Right lobe of liver (tissue), 6 donors: ENCODE measurements around the gene PDSS2. TPM values are rescaled to one million over a fixed set of nuclear protein-coding genes. Genes with fewer than 3 reads are reported as not detected.

Experiments used
- ATAC-seq, 4 donors: fragments of 200-7000 bp; cut with Tn5 transposase; one replicate each; pipeline ENCODE4 v1.9.1; 2020; ENCODE audit warnings: mild to moderate bottlenecking in 4 of 4, moderate library complexity in 4 of 4
- DNase-seq, 3 donors: peaks; one replicate each; pipeline ENCODE4 v3.0.0-alpha.2; 2020
- H3K27ac ChIP-seq, 3 donors: fragments of 200-600 bp; one replicate each; pipeline ENCODE4 v1.8.0; 2022
- H3K27me3 ChIP-seq, 2 donors: fragments of 200-600 bp; one replicate each; pipeline ENCODE4 v1.8.0; 2022
- H3K36me3 ChIP-seq, 4 donors: fragments of 200-600 bp; sonication (generic) in 1 of 4; one replicate each; pipeline versions ENCODE4 v1.5.1 to v1.8.0; 2017 to 2022; ENCODE audit warnings: control low read depth in 1 of 4
- H3K4me1 ChIP-seq, 4 donors: fragments of 200-600 bp; sonication (generic) in 1 of 4; one replicate each; pipeline versions ENCODE4 v1.5.1 to v1.8.0; 2017 to 2022; ENCODE audit warnings: control low read depth in 1 of 4
- H3K4me3 ChIP-seq, 3 donors: fragments of 200-600 bp; one replicate each; pipeline ENCODE4 v1.8.0; 2022
- H3K9me3 ChIP-seq, 4 donors: fragments of 200-600 bp; sonication (generic) in 1 of 4; one replicate each; pipeline versions ENCODE4 v1.5.1 to v1.8.0; 2017 to 2022; ENCODE audit warnings: control low read depth in 1 of 4
- POLR2A ChIP-seq: fragments of 450-650 bp; IDR thresholded peaks from one replicate; pipeline ENCODE4 v1.6.1; 2017; ENCODE audit warnings: antibody characterized with exemption, mild to moderate bottlenecking
- WGBS: methylation state at CpG from one replicate; pipeline ENCODE4 v1.1.6; 2018; ENCODE audit warnings: low coverage, low lambda C conversion rate; ENCODE audit not compliant: insufficient coverage; ENCODE audit errors: missing lambda C conversion rate; 5-methylcytosine and 5-hydroxymethylcytosine counted together
- intact Hi-C, 2 donors: fragments of 100-400 bp; cut with DNase I; formaldehyde crosslinking; loops; one replicate each; pipeline versions ENCODE4 v1.11.2 to v1.14.1; 2022
- total RNA-seq, 6 experiments: library from RNA; depleted of rRNA in 2 of 6; stranded (reverse); fragments of >200 nt in 2 of 6; fragmentation: NEBNext Ultra II Directional in 3 of 6; extraction: Animal tissue kit (Norgen Biotek cat#: 25700) in 3 of 6; gene quantifications; one replicate each; pipeline versions ENCODE4 v1.1.0 to v1.2.4, GENCODE V29; 2016 to 2023
- TF ChIP-seq, protein P1 (sequence below), 4 donors: fragments of 200-600 bp in 3 of 4; fragments of 450-650 bp in 1 of 4; IDR thresholded peaks; one replicate each; pipeline versions ENCODE4 v1.5.1 to v1.8.0; 2016 to 2022; ENCODE audit warnings: antibody characterized with exemption in 4 of 4, mild to moderate bottlenecking in 2 of 4
- donor health status: DM: no; HTN: yes; CAD: no.
- donor health status: DM: no; HTN: no; CAD: no.
- donor health status: DM: no; HTN: no; CAD: no.
- donor health status: DM: no; HTN: yes; CAD: no.
- donor health status: DM: no; HTN: yes; CAD: no.

Gene PDSS2
- total RNA-seq, 6 experiments from 2014 or later, result 17.0 to 25.1 (median 19.0) TPM

DNA sequence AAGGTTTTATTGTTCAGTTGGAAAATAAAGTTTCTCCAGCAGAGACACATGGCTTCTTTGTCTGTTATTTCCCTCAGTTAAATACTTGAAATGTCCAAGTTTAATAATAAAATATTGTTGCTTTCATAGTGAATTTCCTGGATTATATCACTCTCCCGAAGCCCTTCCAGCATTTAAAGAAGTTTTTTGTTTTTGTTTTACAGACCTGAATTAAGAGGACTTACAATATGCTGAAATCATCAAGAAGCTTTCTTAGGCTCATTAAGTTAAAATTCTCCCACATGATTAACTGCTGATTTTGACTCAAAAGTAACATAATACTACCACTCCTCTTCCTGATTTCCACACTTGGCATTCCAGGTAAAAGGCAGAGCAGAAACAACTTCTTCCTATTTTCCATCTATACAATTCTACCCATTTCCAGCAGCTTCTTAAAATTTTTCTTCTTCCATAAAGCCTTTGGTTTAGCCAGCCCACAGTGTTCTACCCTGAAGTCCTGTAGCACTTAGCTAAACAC lies 35.8 kb downstream of the PDSS2 start:
- intact Hi-C loops, result no loop called here

DNA sequence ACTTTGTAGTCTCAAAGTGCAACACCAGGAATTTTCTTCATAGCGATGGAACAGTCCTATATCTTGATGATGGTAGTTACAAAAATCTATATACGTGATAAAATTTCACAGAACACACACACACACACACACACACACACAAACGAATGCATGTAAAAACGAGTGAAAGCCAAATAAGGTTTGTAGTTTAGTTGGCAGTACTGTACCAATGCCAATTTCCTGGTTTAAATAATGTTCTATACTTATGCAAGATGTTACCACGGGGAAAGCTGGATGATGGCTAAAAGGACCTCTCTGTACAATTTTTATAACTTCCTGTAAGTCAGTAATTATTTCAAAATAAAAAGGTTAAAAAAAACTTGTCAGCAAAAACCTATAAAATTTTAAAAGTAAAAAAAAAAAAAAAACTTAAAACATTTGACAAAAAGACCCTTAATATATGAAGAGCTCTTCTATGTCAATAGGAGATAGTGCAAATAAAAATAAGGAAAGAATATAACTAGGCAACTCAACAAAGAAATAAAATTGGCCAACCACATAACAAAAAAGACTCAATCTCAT lies 37.6 kb downstream of the PDSS2 start:
- TF ChIP-seq, protein P1, sequence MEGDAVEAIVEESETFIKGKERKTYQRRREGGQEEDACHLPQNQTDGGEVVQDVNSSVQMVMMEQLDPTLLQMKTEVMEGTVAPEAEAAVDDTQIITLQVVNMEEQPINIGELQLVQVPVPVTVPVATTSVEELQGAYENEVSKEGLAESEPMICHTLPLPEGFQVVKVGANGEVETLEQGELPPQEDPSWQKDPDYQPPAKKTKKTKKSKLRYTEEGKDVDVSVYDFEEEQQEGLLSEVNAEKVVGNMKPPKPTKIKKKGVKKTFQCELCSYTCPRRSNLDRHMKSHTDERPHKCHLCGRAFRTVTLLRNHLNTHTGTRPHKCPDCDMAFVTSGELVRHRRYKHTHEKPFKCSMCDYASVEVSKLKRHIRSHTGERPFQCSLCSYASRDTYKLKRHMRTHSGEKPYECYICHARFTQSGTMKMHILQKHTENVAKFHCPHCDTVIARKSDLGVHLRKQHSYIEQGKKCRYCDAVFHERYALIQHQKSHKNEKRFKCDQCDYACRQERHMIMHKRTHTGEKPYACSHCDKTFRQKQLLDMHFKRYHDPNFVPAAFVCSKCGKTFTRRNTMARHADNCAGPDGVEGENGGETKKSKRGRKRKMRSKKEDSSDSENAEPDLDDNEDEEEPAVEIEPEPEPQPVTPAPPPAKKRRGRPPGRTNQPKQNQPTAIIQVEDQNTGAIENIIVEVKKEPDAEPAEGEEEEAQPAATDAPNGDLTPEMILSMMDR (IDR thresholded peaks at IDR 0.05), result no peak
- TF ChIP-seq POLR2A, result no peak
- no peak for DNase-seq
- H3K36me3 ChIP-seq, result no peaks in the 10 kb centered on the region
- H3K4me1 ChIP-seq, result no peaks in the 10 kb centered on the region
- ATAC-seq, result no peak
- H3K9me3 ChIP-seq, result no peaks in the 10 kb centered on the region
- H3K27ac ChIP-seq, result no peak overlapping the region
- H3K4me3 ChIP-seq, result no peak overlapping the region
- WGBS, result 68% methylated on average over 5 of the region's 5 CpGs
- no peaks in the 10 kb centered on the region for H3K27me3 ChIP-seq
- intact Hi-C loops, result no loop called here

More for the DNA sequence above, 35.8 kb downstream of the PDSS2 start:
- H3K27me3 ChIP-seq, result no peaks in the 10 kb centered on the region
- no peak for TF ChIP-seq POLR2A
- TF ChIP-seq, protein P1 (IDR thresholded peaks at IDR 0.05), result no peak
- H3K4me3 ChIP-seq, result no peak overlapping the region
- H3K9me3 ChIP-seq, result no peaks in the 10 kb centered on the region
- ATAC-seq (no peak), DNase-seq (no peak)
- no peak overlapping the region for H3K27ac ChIP-seq
- WGBS, result 63% methylated on average over 1 of the region's 1 CpG
- no peaks in the 10 kb centered on the region for H3K4me1 ChIP-seq
- H3K36me3 ChIP-seq, result no peaks in the 10 kb centered on the region

DNA sequence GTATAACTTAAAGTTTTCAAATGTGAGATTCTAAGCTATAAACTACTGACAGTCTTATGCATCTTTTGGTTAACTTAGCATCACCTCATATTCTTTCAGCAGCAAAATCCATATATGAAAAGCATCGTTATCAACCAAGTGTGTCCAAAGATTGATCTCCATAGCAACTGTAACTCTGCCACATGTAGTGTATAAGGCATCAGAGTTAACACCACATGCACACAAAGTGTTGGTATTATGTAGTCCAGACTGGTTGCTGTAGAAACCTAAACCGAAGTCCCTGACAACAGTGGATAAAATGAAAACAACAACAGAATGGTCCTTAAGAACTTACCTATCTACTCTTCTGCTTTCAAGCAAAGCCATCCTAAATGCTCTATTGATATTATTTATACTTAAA lies 39.6 kb downstream of the PDSS2 start:
- no peaks in the 10 kb centered on the region for H3K36me3 ChIP-seq
- H3K4me3 ChIP-seq, result no peak overlapping the region
- intact Hi-C loops, result no loop called here
- no peak overlapping the region for H3K27ac ChIP-seq
- no peaks in the 10 kb centered on the region for H3K27me3 ChIP-seq
- DNase-seq (no peak), ATAC-seq (no peak)
- no peaks in the 10 kb centered on the region for H3K4me1 ChIP-seq
- H3K9me3 ChIP-seq, result no peaks in the 10 kb centered on the region
- TF ChIP-seq POLR2A, result no peak
- TF ChIP-seq, protein P1 (IDR thresholded peaks at IDR 0.05), result no peak
- WGBS, result 62% methylated on average over 2 of the region's 2 CpGs

DNA sequence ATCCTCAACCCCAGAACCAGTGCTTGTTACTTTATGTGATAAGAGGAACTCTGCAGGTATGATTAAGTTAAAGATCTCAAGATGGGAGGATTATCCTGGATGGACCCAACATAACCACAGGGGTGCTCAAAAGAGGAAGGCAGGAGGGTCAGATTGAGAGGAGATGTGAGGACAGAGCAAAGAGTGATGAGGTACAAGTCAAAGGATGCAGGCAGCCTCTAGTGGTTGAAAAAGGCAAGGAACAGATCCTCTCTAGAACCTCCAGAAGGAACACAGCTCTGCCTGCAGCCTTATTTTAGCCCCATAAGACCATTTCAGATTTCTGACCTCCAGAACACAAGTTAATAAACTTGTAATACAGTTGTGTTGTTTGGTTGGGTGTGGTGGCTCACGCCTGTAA lies 41.2 kb downstream of the PDSS2 start:
- intact Hi-C loops, result no loop called here
- Histone ChIP-seq H3K27ac (no peak overlapping the region), H3K4me3 (no peak overlapping the region), H3K27me3 (no peaks in the 10 kb centered on the region), H3K36me3 (no peaks in the 10 kb centered on the region), H3K4me1 (no peaks in the 10 kb centered on the region), H3K9me3 (no peaks in the 10 kb centered on the region)
- WGBS, result 86% methylated on average over 1 of the region's 1 CpG
- no peak for DNase-seq
- TF ChIP-seq, protein P1 (IDR thresholded peaks at IDR 0.05), result peak; percentile 5 to 31 (median 12)
- TF ChIP-seq POLR2A, result no peak
- peak in 2 of 4 donors; percentile 31 to 42 for ATAC-seq
